Fibroblast of mammary gland (primary cell): ENCODE data around the gene PAK6.

ENCODE experiments used
- DNase-seq: peaks from one replicate; pipeline ENCODE4 v3.0.0-alpha.2; 2010; ENCODE audit warnings: low read depth
- H3K4me3 ChIP-seq: 2 replicates; pipeline ENCODE4 v1.5.1; 2011; ENCODE audit warnings: low read depth, mild to moderate bottlenecking, low read length, moderate library complexity; ENCODE audit not compliant: control insufficient read depth
- TF ChIP-seq, protein P1 (sequence below): conservative IDR thresholded peaks from 2 replicates; pipeline ENCODE4 v1.5.1; 2011; ENCODE audit warnings: low read depth, low read length, inconsistent platforms; ENCODE audit not compliant: control insufficient read depth, insufficient read depth

PAK6 gene

DNA sequence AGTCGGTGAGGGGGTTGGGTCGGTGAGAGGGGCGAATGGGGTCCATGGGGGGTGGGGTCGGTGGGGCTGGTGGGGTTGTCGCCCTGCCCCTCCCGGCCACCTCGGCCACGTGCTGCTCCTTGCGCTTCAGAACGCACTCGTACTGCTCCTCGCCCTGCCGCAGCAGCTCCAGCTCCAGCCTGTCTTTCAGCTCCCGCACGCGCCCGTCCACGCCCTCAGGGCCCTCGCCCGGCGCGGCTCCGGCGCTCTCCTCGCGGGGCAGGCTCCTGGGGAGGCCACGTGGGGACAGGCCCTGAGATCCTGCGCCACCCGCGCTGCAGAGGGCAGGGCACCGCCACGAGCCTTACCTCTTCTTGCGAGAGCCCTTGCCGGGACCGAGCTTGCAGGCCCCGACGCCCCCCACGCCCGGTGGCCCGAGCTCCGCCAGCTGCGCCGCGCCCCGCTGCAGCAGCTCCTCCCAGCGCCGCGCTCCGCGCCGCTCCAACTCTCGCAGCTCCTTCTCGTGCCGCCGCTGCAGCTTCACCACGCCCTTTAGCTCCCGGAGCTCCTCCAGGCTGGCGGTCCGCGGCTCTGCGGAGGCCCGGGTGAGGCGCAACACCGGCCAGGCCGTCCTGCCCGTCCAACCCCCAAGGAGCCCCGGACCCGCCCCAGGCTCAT, 52.2 kb downstream of the PAK6 start:
- no peak overlapping the region for H3K4me3 ChIP-seq
- TF ChIP-seq, protein P1, sequence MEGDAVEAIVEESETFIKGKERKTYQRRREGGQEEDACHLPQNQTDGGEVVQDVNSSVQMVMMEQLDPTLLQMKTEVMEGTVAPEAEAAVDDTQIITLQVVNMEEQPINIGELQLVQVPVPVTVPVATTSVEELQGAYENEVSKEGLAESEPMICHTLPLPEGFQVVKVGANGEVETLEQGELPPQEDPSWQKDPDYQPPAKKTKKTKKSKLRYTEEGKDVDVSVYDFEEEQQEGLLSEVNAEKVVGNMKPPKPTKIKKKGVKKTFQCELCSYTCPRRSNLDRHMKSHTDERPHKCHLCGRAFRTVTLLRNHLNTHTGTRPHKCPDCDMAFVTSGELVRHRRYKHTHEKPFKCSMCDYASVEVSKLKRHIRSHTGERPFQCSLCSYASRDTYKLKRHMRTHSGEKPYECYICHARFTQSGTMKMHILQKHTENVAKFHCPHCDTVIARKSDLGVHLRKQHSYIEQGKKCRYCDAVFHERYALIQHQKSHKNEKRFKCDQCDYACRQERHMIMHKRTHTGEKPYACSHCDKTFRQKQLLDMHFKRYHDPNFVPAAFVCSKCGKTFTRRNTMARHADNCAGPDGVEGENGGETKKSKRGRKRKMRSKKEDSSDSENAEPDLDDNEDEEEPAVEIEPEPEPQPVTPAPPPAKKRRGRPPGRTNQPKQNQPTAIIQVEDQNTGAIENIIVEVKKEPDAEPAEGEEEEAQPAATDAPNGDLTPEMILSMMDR = no peak
- peak; percentile 56 for DNase-seq

DNA sequence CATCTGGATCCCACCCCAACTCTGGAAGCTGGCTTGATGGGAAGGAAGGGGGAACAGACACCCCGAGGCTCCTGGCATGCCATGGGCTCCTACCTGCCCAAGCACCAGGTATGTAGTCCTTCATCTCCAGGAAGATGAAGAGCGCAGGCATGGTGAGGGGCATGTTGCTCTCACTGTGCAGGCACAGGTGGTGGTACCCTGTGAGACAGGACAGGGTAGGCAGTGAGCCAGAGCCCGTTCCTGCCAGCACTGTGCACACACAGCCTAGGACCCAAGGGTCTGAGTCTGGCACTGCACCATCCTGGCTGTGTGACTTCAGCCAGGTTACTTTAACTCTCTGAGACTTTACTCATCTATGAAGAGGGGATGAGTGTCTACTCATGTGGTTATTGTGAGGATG, 53.4 kb downstream of the PAK6 start:
- TF ChIP-seq, protein P1 = no peak

GRCh38 chr15:40293006-40293405, 54.1 kb downstream of the PAK6 start:
- TF ChIP-seq, protein P1 = no peak
- H3K4me3 ChIP-seq = no peak overlapping the region
- DNase-seq = no peak

More for the DNA sequence above, 53.4 kb downstream of the PAK6 start:
- no peak for DNase-seq
- no peak overlapping the region for H3K4me3 ChIP-seq

DNA sequence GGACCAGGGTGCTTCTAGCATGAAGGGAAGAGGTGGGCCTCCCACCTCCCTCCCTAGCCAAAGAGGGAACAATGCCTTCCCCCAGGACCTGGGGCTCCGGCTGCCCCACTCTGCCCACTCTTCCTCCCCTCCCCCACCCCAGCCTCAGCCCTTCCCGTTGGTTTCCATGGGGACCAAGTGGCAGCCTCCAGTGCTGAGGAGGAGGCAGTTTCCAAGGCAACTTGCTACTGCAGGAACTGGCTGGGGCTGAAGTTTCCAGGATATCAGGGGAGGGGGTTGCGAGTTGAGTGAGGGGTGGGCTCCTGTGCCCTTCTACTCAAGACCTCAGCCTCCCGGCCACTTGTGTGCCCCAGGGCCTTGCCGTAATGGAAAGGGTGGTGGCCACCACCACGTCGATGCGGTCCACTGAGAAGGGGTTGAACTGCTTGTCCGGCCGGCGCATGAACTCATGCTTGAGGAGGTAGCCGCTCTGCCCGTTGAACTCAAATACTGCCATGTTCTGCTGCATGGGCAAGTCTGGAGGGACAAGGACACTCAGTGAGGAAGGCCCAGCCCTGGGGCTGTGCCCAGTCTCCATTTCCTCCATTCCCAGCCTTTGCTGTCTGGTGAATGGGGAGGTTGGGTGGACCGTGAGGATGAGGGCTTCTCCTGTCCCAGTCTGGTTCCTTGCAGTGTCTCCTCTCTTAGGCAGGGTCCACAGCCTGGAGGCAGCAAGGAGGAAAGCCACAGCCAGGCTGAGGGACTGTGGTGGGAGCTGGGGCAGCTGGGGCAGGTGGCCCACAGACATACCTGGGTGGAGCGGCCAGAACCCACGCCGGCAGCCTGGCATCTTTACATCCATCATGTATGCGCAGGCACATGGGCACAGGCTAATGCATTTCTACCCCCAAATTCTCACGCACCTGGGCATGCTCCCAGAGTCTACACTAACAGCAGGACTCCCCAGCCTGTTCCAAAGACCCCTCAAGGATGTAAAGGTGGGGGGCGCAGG, 55.3 kb downstream of the PAK6 start:
- DNase-seq = no peak
- H3K4me3 ChIP-seq = no peak overlapping the region
- TF ChIP-seq, protein P1 = no peak

- DNase-seq = no peak
- TF ChIP-seq, protein P1 = no peak
- H3K4me3 ChIP-seq = no peak overlapping the region
These were observed 56.4 kb downstream of the PAK6 start for GRCh38 chr15:40295297-40295696.

DNA sequence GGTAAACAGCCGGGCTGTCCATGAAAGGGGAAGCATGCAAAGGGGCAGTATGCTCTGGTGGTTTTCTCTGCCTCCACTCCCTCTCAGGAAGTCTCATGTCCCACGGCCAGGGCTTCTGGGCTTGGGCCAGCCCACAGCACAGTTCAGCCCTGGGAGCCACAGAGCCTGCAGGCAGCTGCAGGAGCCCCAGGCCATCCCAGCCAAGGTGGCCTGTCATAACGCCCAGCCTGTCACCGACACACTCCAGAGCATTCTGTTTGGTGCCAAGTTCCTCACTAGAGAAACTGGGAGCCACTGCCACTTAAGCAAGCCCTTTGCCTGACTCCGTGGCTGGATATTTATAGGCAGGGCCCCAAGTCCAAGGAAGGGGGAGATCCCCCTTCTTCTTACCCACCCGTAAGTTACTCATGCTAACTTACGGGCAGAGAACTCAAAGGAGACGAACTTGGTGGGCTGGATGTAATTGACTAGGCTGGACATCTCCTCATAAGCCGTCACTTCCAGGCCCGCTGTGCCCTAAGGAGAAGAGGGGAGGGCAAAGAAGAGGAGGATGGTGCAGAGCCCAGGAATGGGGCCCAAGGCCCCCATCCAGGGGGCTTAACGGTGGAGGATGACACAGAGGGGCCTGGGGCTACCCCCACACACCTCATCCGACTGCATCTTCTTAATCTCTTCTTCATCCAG, 57.2 kb downstream of the PAK6 start:
- H3K4me3 ChIP-seq = no peak overlapping the region
- DNase-seq = no peak
- TF ChIP-seq, protein P1 = no peak
